Keratinocyte (primary cell): Measurements from ENCODE around the gene STRN4. TPM values are rescaled to one million over a fixed set of nuclear protein-coding genes. Genes with fewer than 3 reads are reported as not detected.

ENCODE experiments used
- DNase-seq: peaks from one replicate; pipeline ENCODE4 v3.0.0-alpha.2; 2011; ENCODE audit warnings: low read depth, missing footprints, low spot score
- FAIRE-seq: peaks from 2 replicates; lab custom pipeline; 2011; peaks lifted over from hg19 to GRCh38; lab: Jason Lieb, UNC
- H2AFZ ChIP-seq: 2 replicates; pipeline ENCODE4 v1.6.0; 2012; ENCODE audit warnings: low read length, control low read depth, inconsistent platforms; ENCODE audit not compliant: control insufficient read depth
- H3K27ac ChIP-seq: 2 replicates; pipeline ENCODE4 v1.5.1; 2011; ENCODE audit warnings: low read length; ENCODE audit not compliant: control insufficient read depth, insufficient read depth
- H3K27me3 ChIP-seq: 3 replicates; pipeline ENCODE4 v1.6.0; 2011; ENCODE audit warnings: low read length; ENCODE audit not compliant: control insufficient read depth, insufficient read depth; ENCODE audit errors: extremely low read depth
- H3K36me3 ChIP-seq, 2 experiments: 2 replicates in 1 of 2; 3 replicates in 1 of 2; pipeline ENCODE4 v1.5.1; 2011; ENCODE audit warnings: low read length in 2 of 2, mild to moderate bottlenecking in 1 of 2; ENCODE audit not compliant: control insufficient read depth in 2 of 2, insufficient read depth in 2 of 2; ENCODE audit errors: extremely low read depth in 1 of 2
- H3K4me1 ChIP-seq: 3 replicates; pipeline ENCODE4 v1.5.1; 2011; ENCODE audit warnings: low read length; ENCODE audit not compliant: control insufficient read depth, insufficient read depth; ENCODE audit errors: extremely low read depth
- H3K4me2 ChIP-seq: 3 replicates; pipeline ENCODE4 v1.6.0; 2011; ENCODE audit warnings: low read depth, low read length; ENCODE audit not compliant: control insufficient read depth, insufficient read depth; ENCODE audit errors: extremely low read depth
- H3K4me3 ChIP-seq, 3 experiments: fragments of 200-600 bp in 1 of 3; sonication (generic) in 1 of 3; 2 replicates in 2 of 3; 3 replicates in 1 of 3; pipeline ENCODE4 v1.5.1; 2011 to 2016; ENCODE audit warnings: low read length in 3 of 3, mild to moderate bottlenecking in 3 of 3, control low read depth in 2 of 3, inconsistent platforms in 1 of 3, low read depth in 1 of 3, mixed read lengths in 1 of 3, mixed run types in 1 of 3, moderate library complexity in 1 of 3; ENCODE audit not compliant: control insufficient read depth in 2 of 3, insufficient read depth in 2 of 3; ENCODE audit errors: extremely low read depth in 1 of 3
- H3K79me2 ChIP-seq: 2 replicates; pipeline ENCODE4 v1.6.0; 2012; ENCODE audit warnings: low read length; ENCODE audit not compliant: control insufficient read depth, insufficient read depth
- H3K9ac ChIP-seq: 3 replicates; pipeline ENCODE4 v1.6.0; 2011; ENCODE audit warnings: low read length; ENCODE audit not compliant: control insufficient read depth, insufficient read depth; ENCODE audit errors: extremely low read depth
- H3K9me1 ChIP-seq: 3 replicates; pipeline ENCODE4 v1.6.0; 2011; ENCODE audit warnings: low read length; ENCODE audit not compliant: control insufficient read depth, insufficient read depth; ENCODE audit errors: extremely low read depth
- H3K9me3 ChIP-seq: 2 replicates; pipeline ENCODE4 v1.5.1; 2012; ENCODE audit warnings: low read depth, low read length; ENCODE audit not compliant: control insufficient read depth
- H4K20me1 ChIP-seq: 3 replicates; pipeline ENCODE4 v1.6.0; 2011; ENCODE audit warnings: low read length; ENCODE audit not compliant: control insufficient read depth, insufficient read depth; ENCODE audit errors: extremely low read depth
- CTCF ChIP-seq, 3 experiments: IDR thresholded peaks in 1 of 3; conservative IDR thresholded peaks in 1 of 3; optimal IDR thresholded peaks in 1 of 3; 2 replicates in 2 of 3; 3 replicates in 1 of 3; pipeline versions ENCODE3 to v1.5.1; 2011; ENCODE audit warnings: low read length in 3 of 3, mild to moderate bottlenecking in 3 of 3, moderate library complexity in 2 of 3, control low read depth in 1 of 3, inconsistent platforms in 1 of 3; ENCODE audit not compliant: insufficient read depth in 2 of 3; ENCODE audit errors: extremely low read depth in 1 of 3
- EZH2 ChIP-seq: IDR thresholded peaks from one replicate; pipeline ENCODE4 v1.6.1; 2012; ENCODE audit warnings: inconsistent platforms, mild to moderate bottlenecking, low read length, moderate library complexity
- dilution Hi-C: fragments of 300-500 bp; cut with MboI; formaldehyde crosslinking; loops from one replicate; pipeline ENCODE4 v1.7.0; 2020; ENCODE audit warnings: low sequenced_read_pairs; ENCODE audit not compliant: extremely low pct_ligation_motif_present
- polyA plus RNA-seq, 5 experiments: library from polyadenylated mRNA; depleted of rRNA in 3 of 5; stranded (reverse) in 3 of 5; stranded (forward) in 1 of 5; unstranded in 1 of 5; fragments of >200 nt; gene quantifications; 1 replicate in 1 of 5; 2 replicates in 3 of 5; 3 replicates in 1 of 5; pipeline versions ENCODE4 v1.2.1 to v1.2.3, GENCODE V29; 2011 to 2012; ENCODE audit warnings: missing spikeins in 2 of 5, low read depth in 1 of 5, low replicate concordance in 1 of 5

STRN4 gene
- polyA plus RNA-seq, 1 donor (not counting 4 experiments of a cell fraction or from before 2014, with no cell fraction given), result 37.3 TPM

- DNase-seq (no peak), FAIRE-seq (no peak)
- Histone ChIP-seq H3K9me3 (no peaks in the 10 kb centered on the region), H3K9ac (no peak overlapping the region), H3K4me3 (no peak overlapping the region), H3K4me2 (no peak overlapping the region), H3K27me3 (no peaks in the 10 kb centered on the region), H4K20me1 (peaks cover 38% of the 10 kb centered on the region), H3K9me1 (no peaks in the 10 kb centered on the region), H2AFZ (no peak overlapping the region), H3K79me2 (peaks cover 63% of the 10 kb centered on the region), H3K4me1 (peaks cover 5% of the 10 kb centered on the region), H3K27ac (no peak overlapping the region), H3K36me3 (peaks cover 55 to 56% of the 10 kb centered on the region in 2 experiments)
- TF ChIP-seq CTCF (optimal IDR thresholded peaks at IDR 0.05 in 1 of 3, IDR thresholded peaks at IDR 0.05 in 1 of 3, conservative IDR thresholded peaks at IDR 0.05 in 1 of 3; ENCODE audit: extremely low read depth in 1 of 3, insufficient read depth in 2 of 3, low read length in 3 of 3), result no peak
- TF ChIP-seq EZH2, result no peak
- dilution Hi-C loops, result no loop called here
These were observed 13.1 kb downstream of the STRN4 start for GRCh38 chr19:46732966-46733689.

- Histone ChIP-seq H3K36me3 (peaks cover 54 to 56% of the 10 kb centered on the region in 2 experiments), H4K20me1 (peaks cover 36% of the 10 kb centered on the region), H3K4me2 (no peak overlapping the region), H3K79me2 (peaks cover 56% of the 10 kb centered on the region), H3K9me3 (no peaks in the 10 kb centered on the region), H3K4me3 (no peak overlapping the region), H3K4me1 (peaks cover 5% of the 10 kb centered on the region), H3K27ac (no peak overlapping the region), H3K27me3 (no peaks in the 10 kb centered on the region), H2AFZ (no peak overlapping the region), H3K9ac (no peak overlapping the region), H3K9me1 (no peaks in the 10 kb centered on the region)
- TF ChIP-seq CTCF (optimal IDR thresholded peaks at IDR 0.05 in 1 of 3, IDR thresholded peaks at IDR 0.05 in 1 of 3, conservative IDR thresholded peaks at IDR 0.05 in 1 of 3; ENCODE audit: extremely low read depth in 1 of 3, insufficient read depth in 2 of 3, low read length in 3 of 3) (no peak), EZH2 (no peak)
- FAIRE-seq (no peak), DNase-seq (no peak)
- dilution Hi-C loops, result no loop called here
These were observed 13.9 kb downstream of the STRN4 start for GRCh38 chr19:46732172-46732938.
